RWPE1 (cell line): Measurements from ENCODE around the gene CFAP410.

Source experiments
- CTCF ChIA-PET: fragments of 350-600 bp; sonication (Branson Sonifier 250); formaldehyde crosslinking; extraction: SDS; loops from one replicate; lab custom pipeline; 2021; lab: Yijun Ruan, JAX
- POLR2A ChIA-PET: fragments of 400-600 bp; formaldehyde crosslinking; extraction: SDS; loops from one replicate; lab custom pipeline; 2020; ENCODE audit warnings: antibody characterized with exemption; ENCODE audit not compliant: low non-redundant PET; lab: Yijun Ruan, JAX
- DNase-seq: peaks from one replicate; pipeline ENCODE4 v3.0.0; 2012; ENCODE audit warnings: low spot score
- H3K27ac ChIP-seq: fragments of 450-650 bp; 2 replicates; pipeline ENCODE4 v1.5.1; 2017
- TF ChIP-seq, protein P1 (sequence below): fragments of 450-650 bp; conservative IDR thresholded peaks from 2 replicates; pipeline ENCODE4 v1.5.1; 2017; ENCODE audit warnings: low read depth, mild to moderate bottlenecking

Gene CFAP410

DNA sequence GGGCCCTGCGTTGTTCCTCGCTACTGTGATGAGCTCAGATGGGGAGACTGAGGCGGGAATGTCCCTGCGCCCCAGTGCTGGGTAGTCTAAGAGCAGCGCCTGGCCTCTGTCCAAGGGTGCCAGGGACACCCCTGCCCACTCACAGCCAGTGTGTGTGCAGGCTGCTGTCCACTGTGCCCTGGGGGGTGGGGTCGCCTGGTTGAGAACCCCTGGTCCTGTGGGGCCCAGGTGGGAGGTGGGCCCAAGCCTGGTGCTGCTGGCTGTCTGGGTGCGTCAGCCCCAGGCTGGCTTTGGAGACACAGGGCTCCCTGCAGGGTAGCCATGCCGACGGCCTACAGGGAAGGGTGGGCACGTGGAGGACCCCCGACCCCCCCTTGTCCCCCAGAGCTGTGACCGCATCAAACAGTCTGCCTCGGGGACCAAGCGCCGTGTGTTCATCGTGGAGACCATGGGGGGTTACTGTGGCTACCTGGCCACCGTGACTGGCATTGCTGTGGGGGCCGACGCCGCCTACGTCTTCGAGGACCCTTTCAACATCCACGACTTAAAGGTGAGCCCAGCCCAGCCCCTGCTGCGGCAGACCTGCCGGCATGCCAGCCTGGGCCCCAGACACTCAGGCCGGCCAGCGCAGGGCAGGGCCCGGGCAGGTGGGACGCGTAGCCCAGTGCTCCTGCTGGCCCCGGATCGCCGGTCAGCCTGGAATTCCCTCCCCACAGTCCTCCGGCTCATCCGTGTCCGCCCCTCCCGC, 14.9 kb downstream of the CFAP410 start:
- TF ChIP-seq, protein P1, sequence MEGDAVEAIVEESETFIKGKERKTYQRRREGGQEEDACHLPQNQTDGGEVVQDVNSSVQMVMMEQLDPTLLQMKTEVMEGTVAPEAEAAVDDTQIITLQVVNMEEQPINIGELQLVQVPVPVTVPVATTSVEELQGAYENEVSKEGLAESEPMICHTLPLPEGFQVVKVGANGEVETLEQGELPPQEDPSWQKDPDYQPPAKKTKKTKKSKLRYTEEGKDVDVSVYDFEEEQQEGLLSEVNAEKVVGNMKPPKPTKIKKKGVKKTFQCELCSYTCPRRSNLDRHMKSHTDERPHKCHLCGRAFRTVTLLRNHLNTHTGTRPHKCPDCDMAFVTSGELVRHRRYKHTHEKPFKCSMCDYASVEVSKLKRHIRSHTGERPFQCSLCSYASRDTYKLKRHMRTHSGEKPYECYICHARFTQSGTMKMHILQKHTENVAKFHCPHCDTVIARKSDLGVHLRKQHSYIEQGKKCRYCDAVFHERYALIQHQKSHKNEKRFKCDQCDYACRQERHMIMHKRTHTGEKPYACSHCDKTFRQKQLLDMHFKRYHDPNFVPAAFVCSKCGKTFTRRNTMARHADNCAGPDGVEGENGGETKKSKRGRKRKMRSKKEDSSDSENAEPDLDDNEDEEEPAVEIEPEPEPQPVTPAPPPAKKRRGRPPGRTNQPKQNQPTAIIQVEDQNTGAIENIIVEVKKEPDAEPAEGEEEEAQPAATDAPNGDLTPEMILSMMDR, result no peak
- ChIA-PET CTCF (no interaction called here), POLR2A (no interaction called here)
- DNase-seq, result no peak
- H3K27ac ChIP-seq, result no peak overlapping the region

DNA sequence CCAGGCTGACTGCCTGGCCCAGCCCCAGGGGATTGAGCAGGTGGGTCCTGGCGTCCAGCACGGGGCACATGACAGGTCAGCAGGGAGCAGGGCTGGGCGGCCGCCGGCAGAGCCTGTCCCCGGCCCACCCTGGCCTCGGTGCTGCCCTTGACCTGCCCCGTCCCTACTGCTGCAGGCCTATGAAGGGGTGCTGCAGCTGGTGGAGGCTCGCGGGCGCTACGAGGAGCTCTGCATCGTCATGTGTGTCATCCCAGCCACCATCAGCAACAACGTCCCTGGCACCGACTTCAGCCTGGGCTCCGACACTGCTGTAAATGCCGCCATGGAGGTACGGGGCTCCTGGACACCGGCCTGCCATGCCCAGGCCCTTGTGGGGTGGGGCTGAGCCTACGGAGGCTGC, 15.6 kb downstream of the CFAP410 start:
- CTCF ChIA-PET, result no interaction called here

DNA sequence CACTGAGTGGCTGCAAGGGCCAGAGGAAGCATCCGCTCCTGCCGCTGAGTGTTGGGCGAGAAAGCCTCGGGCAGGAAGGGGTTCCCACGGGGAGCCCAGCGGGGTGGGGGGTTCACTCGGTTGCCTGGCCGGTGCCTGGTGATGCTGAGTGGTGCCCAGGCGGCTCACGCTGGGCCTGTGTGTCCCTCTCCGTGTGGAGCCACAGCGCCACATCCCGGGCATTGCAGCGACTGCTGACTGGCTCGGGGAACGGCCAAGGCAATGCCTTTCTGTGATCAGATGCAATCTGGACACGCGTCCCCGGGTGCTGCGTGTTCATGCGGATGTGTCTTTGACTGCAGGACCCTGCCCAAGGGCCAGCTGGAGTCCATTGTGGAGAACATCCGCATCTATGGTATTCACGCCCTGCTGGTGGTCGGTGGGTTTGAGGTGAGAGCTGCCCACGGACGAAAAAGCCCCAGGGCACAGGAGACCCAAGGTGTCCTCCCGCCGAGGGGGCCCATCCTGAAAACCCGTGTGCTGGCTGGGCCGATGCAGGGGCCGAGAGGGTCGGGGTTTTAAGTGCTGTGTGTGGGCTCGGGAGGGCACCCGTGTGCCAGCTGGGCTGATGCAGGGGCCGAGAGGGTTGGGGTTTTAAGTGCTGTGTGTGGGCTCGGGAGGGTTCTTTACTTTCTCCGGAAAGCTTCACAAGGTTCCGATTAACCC, 16.4 kb downstream of the CFAP410 start:
- no peak for DNase-seq
- H3K27ac ChIP-seq, result no peak overlapping the region
- TF ChIP-seq, protein P1, result no peak
- POLR2A ChIA-PET, result no interaction called here
- CTCF ChIA-PET, result interaction anchor here (0.6 kb wide), 1 partner anchor 20 kb away, joined by 4 read pairs; no protein-coding TSS in a partner anchor

More for the DNA sequence above, 15.6 kb downstream of the CFAP410 start:
- POLR2A ChIA-PET, result no interaction called here
- TF ChIP-seq, protein P1, result no peak
- no peak overlapping the region for H3K27ac ChIP-seq
- DNase-seq, result no peak

DNA sequence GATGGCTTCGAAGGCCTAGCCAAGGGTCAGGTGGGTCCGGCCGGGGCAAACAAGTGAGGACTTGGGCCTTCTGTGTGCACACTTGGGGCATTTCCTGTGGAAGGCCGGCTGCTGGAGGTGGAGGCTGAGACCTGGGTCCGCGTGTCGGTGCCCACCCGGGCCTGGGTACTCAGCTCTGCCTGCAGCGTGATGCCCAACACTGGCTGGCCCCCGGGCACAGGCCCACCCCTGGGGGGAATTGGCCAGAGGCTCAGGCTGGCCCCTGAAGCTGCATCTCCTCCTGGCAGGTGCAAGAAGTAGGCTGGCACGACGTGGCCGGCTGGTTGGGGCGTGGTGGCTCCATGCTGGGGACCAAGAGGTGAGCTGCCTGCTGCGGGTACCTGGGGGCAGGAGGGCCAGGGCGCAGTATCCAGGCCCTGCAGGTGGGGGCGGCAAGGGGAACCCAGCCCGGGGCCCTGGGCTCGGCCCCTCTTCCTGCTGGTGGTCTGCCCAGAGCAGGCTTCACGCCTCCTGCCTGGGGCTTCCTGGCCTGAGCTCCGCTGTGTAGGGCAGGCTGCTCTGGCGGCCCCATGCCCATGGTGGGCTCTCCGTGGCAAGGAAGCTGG, 17.2 kb downstream of the CFAP410 start:
- CTCF ChIA-PET, result no interaction called here

DNA sequence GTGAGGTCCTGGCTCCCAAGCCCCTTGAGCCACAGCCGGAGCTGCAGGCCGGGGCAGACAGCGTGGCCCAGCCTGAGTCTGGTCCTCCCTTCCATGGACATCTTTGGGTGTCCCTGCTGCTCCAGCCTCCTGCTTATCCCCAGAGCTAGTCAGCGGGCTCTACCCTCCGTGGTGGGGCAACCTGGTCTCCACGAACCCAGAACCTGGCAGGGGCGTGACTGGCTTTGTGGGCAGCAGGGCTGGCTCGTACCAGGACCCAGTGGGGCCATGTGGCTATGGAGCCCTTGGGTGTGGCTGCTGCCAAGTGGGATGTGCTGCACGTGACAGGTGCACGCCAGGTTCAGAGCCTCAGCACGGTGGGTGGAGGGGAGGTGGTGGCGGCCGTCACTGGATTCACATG, 18.3 kb downstream of the CFAP410 start:
- CTCF ChIA-PET, result no interaction called here
- no peak for DNase-seq
- POLR2A ChIA-PET, result no interaction called here
- peak overlapping the region; percentile 10; the same call in 1 of the 2 replicates for H3K27ac ChIP-seq
- TF ChIP-seq, protein P1, result no peak

More for the DNA sequence above, 17.2 kb downstream of the CFAP410 start:
- TF ChIP-seq, protein P1, result no peak
- H3K27ac ChIP-seq, result no peak overlapping the region
- POLR2A ChIA-PET, result no interaction called here
- no peak for DNase-seq

DNA sequence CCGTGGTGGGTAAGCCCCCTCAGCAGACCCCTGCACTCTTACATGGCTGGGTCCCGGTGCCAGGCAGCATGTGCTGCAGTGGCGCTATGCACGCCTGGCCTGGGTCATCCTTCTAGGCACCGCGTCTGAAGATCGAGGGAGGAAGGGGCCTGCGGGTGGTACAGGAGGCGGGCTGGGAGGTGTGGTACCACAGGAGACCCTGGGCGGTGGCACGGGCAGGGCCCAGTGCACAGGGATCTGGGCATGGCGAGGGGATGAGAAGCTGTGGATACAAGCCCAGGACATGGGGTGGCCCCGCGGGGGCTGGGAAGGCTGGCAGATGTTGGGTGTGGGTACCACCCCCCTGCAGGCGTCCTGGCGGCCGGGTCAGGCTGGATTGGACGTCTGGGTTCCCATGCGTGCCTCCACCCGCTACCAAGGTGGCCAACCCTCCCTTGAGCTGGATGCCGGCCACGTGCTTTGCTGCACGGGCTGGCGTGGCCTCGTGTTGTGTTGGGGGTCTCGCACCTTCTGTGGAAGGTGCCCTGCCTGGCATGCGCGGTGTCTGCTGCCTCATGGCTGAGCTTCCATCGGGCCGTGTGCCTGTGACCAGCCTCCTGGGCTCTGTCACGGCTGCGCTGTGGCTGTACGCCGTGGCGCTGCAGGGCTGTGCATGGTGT, 19.7 kb downstream of the CFAP410 start:
- no peak overlapping the region for H3K27ac ChIP-seq
- DNase-seq, result no peak
- POLR2A ChIA-PET, result no interaction called here
- CTCF ChIA-PET, result no interaction called here
- TF ChIP-seq, protein P1, result no peak
